Smooth muscle cell (in vitro differentiated cells): Measurements from ENCODE around the gene IFNE. TPM values are rescaled to one million over a fixed set of nuclear protein-coding genes. Genes with fewer than 3 reads are reported as not detected.
A peak's percentile ranks its signal among the peaks of the same experiment; 100 is the strongest.
"Not testable (repeated sequence)": the region's sequence is repeated elsewhere in the genome, so short reads cannot be mapped to it uniquely, and the experiment has no call there.

ENCODE experiments used
- DNase-seq: peaks from one replicate; lab custom pipeline; 2025; ENCODE audit not compliant: unreplicated experiment; lab: John Stamatoyannopoulos, UW
- H2AFZ ChIP-seq: fragments of 200-600 bp; sonication (generic); 2 replicates; pipeline ENCODE4 v1.6.0; 2016; ENCODE audit warnings: antibody characterized with exemption, low read depth, mild to moderate bottlenecking
- H3F3A ChIP-seq: fragments of 200-600 bp; sonication (generic); 2 replicates; pipeline ENCODE4 v1.6.0; 2017; ENCODE audit warnings: antibody characterized with exemption, low read depth
- H3K27ac ChIP-seq: fragments of 200-600 bp; sonication (generic); 2 replicates; pipeline ENCODE4 v1.5.1; 2016; ENCODE audit warnings: low read depth, mild to moderate bottlenecking
- H3K27me3 ChIP-seq: fragments of 200-600 bp; sonication (generic); 2 replicates; pipeline ENCODE4 v1.6.1; 2016; ENCODE audit warnings: low read depth, mild to moderate bottlenecking
- H3K36me3 ChIP-seq: fragments of 200-600 bp; sonication (generic); 2 replicates; pipeline ENCODE4 v1.5.1; 2016; ENCODE audit warnings: low read depth
- H3K4me1 ChIP-seq: fragments of 200-600 bp; sonication (generic); 2 replicates; pipeline ENCODE4 v1.5.1; 2016; ENCODE audit warnings: low read depth
- H3K4me2 ChIP-seq: fragments of 200-600 bp; sonication (generic); 2 replicates; pipeline ENCODE4 v1.6.0; 2016; ENCODE audit warnings: mild to moderate bottlenecking
- H3K4me3 ChIP-seq: fragments of 200-600 bp; sonication (generic); 2 replicates; pipeline ENCODE4 v1.5.1; 2016; ENCODE audit warnings: mild to moderate bottlenecking
- H3K79me2 ChIP-seq: fragments of 200-600 bp; sonication (generic); 2 replicates; pipeline ENCODE4 v1.6.0; 2016; ENCODE audit warnings: low read depth, mild to moderate bottlenecking
- H3K9ac ChIP-seq: fragments of 200-600 bp; sonication (generic); 2 replicates; pipeline ENCODE4 v1.6.0; 2016; ENCODE audit warnings: low read depth
- H3K9me3 ChIP-seq: fragments of 200-600 bp; sonication (generic); replicated peaks from 2 replicates; pipeline ENCODE4 v1.5.1; 2016; ENCODE audit warnings: low read depth
- H4K20me1 ChIP-seq: fragments of 200-600 bp; sonication (generic); 2 replicates; pipeline ENCODE4 v1.6.0; 2016; ENCODE audit warnings: low read depth
- CTCF ChIP-seq: fragments of 200-600 bp; sonication (generic); IDR thresholded peaks from 2 replicates; pipeline ENCODE4 v1.5.1; 2017; ENCODE audit warnings: borderline replicate concordance, mild to moderate bottlenecking, antibody characterized with exemption; ENCODE audit not compliant: insufficient read depth, poor library complexity, severe bottlenecking
- WGBS: methylation state at CpG from one replicate; pipeline ENCODE4 v1.1.7; 2016; ENCODE audit warnings: low lambda C conversion rate; 5-methylcytosine and 5-hydroxymethylcytosine counted together
- polyA plus RNA-seq: library from polyadenylated mRNA; unstranded; fragments of >200 nt; fragmentation: Nextera tagmentation; extraction: Ambion mirVana; gene quantifications from 2 replicates; pipeline ENCODE4 v1.2.1, GENCODE V29; 2016
- total RNA-seq: library from RNA; depleted of rRNA; stranded (reverse); fragments of >200 nt; gene quantifications from 2 replicates; pipeline ENCODE4 v1.2.3, GENCODE V29; 2014

IFNE gene
- total and polyA plus RNA-seq, 2 experiments from 2014 or later = 1.2 TPM; not detected in 1

DNA sequence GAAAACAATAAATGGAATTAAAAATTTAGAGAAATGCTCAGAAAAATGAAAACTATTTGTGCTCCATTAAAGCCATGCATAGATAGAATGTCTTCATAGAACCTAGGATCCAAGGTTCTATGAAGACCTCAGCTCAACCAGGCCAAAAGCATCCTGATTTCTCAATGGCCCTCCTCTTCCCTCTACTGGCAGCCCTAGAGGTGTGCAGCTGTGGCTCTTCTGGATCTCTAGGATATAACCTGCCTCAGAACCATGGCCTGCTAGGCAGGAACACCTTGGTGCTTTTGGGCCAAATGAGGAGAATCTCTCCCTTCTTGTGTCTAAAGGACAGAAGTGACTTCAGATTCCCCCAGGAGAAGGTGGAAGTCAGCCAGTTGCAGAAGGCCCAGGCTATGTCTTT is 26.8 kb downstream of the IFNE start:
- Histone ChIP-seq H3F3A (no peaks in the 10 kb centered on the region), H3K4me1 (no peaks in the 10 kb centered on the region), H3K27me3 (no peaks in the 10 kb centered on the region), H3K9me3 (no peaks in the 10 kb centered on the region), H3K9ac (no peak overlapping the region), H3K36me3 (no peaks in the 10 kb centered on the region), H3K27ac (no peak overlapping the region), H2AFZ (no peak overlapping the region), H4K20me1 (no peaks in the 10 kb centered on the region), H3K4me3 (no peak overlapping the region), H3K79me2 (no peaks in the 10 kb centered on the region), H3K4me2 (no peak overlapping the region)
- DNase-seq = no peak
- TF ChIP-seq CTCF = peak; percentile 44

- no peak for DNase-seq
Measured at GRCh38 chr9:21454149-21454548, 28.0 kb downstream of the IFNE start.

DNA sequence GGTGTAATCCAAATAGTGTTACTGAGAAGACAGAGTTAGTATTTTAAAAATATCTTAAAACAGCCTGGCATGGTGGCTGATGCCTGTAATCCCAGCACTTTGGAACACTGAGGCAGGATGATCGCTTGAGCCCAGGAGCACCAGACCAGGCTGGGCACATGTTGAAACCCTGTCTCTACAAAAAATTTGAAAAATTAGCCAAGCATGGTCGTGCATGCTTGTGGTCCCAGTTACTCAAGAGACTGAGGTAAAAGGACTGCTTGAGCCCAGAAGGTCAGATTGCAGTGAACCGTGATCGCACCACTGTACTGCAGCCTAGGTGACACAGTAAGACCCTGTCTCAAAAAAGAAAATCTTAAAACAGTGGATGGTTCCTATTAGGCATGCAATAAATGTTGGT is 29.4 kb downstream of the IFNE start:
- TF ChIP-seq CTCF = no peak
- H3F3A ChIP-seq = no peaks in the 10 kb centered on the region
- H4K20me1 ChIP-seq = no peaks in the 10 kb centered on the region
- WGBS = 89% methylated on average over 4 of the region's 4 CpGs
- H3K36me3 ChIP-seq = no peaks in the 10 kb centered on the region
- no peak for DNase-seq
- H3K27ac ChIP-seq = no peak overlapping the region
- no peaks in the 10 kb centered on the region for H3K79me2 ChIP-seq
- H3K27me3 ChIP-seq = no peaks in the 10 kb centered on the region
- H2AFZ ChIP-seq = no peak overlapping the region
- H3K4me3 ChIP-seq = no peak overlapping the region
- no peaks in the 10 kb centered on the region for H3K9me3 ChIP-seq
- H3K4me1 ChIP-seq = no peaks in the 10 kb centered on the region
- no peak overlapping the region for H3K9ac ChIP-seq
- no peak overlapping the region for H3K4me2 ChIP-seq

More at GRCh38 chr9:21454149-21454548, 28.0 kb downstream of the IFNE start:
- no peaks in the 10 kb centered on the region for H3K79me2 ChIP-seq
- no peaks in the 10 kb centered on the region for H3K36me3 ChIP-seq
- H4K20me1 ChIP-seq = no peaks in the 10 kb centered on the region
- H3K9ac ChIP-seq = no peak overlapping the region
- H3K27ac ChIP-seq = no peak overlapping the region
- H3K9me3 ChIP-seq = no peaks in the 10 kb centered on the region
- no peak overlapping the region for H3K4me3 ChIP-seq
- no peaks in the 10 kb centered on the region for H3K27me3 ChIP-seq
- 87% methylated on average over 2 of the region's 2 CpGs for WGBS
- no peak overlapping the region for H3K4me2 ChIP-seq
- H3K4me1 ChIP-seq = no peaks in the 10 kb centered on the region
- no peak overlapping the region for H2AFZ ChIP-seq
- H3F3A ChIP-seq = no peaks in the 10 kb centered on the region
- no peak for TF ChIP-seq CTCF

DNA sequence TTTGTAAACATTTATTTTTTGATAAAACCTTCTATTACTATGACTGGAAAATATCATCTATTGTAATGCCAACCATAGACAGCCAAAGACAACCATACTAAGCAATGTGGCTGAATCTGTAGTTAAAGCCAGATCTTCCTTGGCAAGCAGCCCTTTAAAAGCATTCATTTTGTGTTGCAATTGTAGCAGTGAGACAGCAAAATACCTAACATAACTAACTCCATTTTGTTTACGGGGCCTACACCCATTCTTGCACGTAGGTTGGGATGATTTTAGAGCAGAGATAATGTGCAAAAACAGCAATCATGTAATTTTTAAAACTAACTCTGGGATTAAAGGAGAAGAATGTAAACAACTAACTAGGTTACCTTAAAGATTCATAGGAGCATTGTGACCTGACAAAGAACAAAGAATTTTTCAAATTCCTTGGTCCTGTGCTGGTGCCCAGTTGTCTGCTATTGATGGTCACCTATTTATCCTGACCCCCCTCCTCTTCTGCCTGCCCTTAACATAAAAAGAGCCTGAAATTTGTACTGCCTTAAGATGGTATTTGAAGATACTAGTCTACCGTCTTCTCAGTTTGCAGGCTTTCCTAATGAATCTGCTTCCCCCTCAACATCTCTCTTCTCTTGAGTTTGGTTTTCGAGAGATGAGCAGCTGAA is 31.2 kb downstream of the IFNE start:
- H3F3A ChIP-seq = no peaks in the 10 kb centered on the region
- no peaks in the 10 kb centered on the region for H3K27me3 ChIP-seq
- no peak overlapping the region for H2AFZ ChIP-seq
- no peak overlapping the region for H3K9ac ChIP-seq
- no peak for TF ChIP-seq CTCF
- no peak overlapping the region for H3K4me2 ChIP-seq
- no peak overlapping the region for H3K27ac ChIP-seq
- H3K4me3 ChIP-seq = no peak overlapping the region
- 53% methylated on average over 4 of the region's 4 CpGs for WGBS
- no peaks in the 10 kb centered on the region for H3K36me3 ChIP-seq
- no peaks in the 10 kb centered on the region for H3K79me2 ChIP-seq
- H3K4me1 ChIP-seq = no peaks in the 10 kb centered on the region
- H4K20me1 ChIP-seq = no peaks in the 10 kb centered on the region
- H3K9me3 ChIP-seq = no peaks in the 10 kb centered on the region
- DNase-seq = no peak

DNA sequence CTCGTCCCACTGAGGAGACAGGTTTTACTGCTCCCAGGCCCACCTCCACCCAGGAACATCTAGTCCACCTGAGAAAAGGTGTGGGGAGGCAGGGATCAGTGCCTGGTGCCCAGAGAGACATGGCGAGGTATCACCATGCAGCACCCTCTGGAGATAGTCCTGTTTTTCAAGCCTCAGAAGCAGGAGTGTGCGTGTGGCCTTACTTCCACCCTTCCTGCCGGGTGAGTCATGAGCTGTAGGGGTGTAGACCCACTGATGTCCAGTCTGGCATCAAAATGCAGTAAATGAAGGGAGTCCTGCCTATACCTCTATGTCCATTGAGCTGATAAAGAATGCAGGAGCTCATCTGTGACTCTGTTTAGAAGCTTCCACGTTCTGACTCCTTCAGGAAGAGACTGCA is 32.8 kb downstream of the IFNE start:
- 85% methylated on average over 5 of the region's 5 CpGs for WGBS
- not testable (repeated sequence) for H3K27ac ChIP-seq, DNase-seq, H3K27me3 ChIP-seq, H3K9ac ChIP-seq, H4K20me1 ChIP-seq, H3K36me3 ChIP-seq, H2AFZ ChIP-seq, H3K9me3 ChIP-seq, H3F3A ChIP-seq, H3K79me2 ChIP-seq, H3K4me2 ChIP-seq, H3K4me1 ChIP-seq, H3K4me3 ChIP-seq
